Measurements from ENCODE around the gene ENPP1. TPM values are rescaled to one million over a fixed set of nuclear protein-coding genes. Genes with fewer than 3 reads are reported as not detected.
"Not testable (repeated sequence)": the region's sequence is repeated elsewhere in the genome, so short reads cannot be mapped to it uniquely, and the experiment has no call there.

Gene ENPP1
- total RNA-seq, 1 donor: 16.3 TPM

GRCh38 chr6:131914967-131915751 lies 107.3 kb downstream of the ENPP1 start:
- peaks cover 25% of the 10 kb centered on the region for H3K4me1 ChIP-seq (ENCODE audit: insufficient read depth, low read length)
- H4K20me1 ChIP-seq (ENCODE audit: insufficient read depth, low read length): no peaks in the 10 kb centered on the region
- no peaks in the 10 kb centered on the region for H3K36me3 ChIP-seq (ENCODE audit: insufficient read depth, low read length)
- H3K79me2 ChIP-seq (ENCODE audit: insufficient read depth, low read length): no peaks in the 10 kb centered on the region
- no peaks in the 10 kb centered on the region for H3K9me3 ChIP-seq (ENCODE audit: low read depth, low read length)
- no peak overlapping the region for H3K27ac ChIP-seq (ENCODE audit: low read depth, low read length)
- H3K27me3 ChIP-seq (ENCODE audit: insufficient read depth, low read length): peaks cover 2% of the 10 kb centered on the region
- peak overlapping the region; percentile 61 for H3K4me3 ChIP-seq (ENCODE audit: insufficient read depth, low read length)
- DNase-seq (ENCODE audit: insufficient read length, low spot score, missing footprints): no peak
- TF ChIP-seq, protein P1, sequence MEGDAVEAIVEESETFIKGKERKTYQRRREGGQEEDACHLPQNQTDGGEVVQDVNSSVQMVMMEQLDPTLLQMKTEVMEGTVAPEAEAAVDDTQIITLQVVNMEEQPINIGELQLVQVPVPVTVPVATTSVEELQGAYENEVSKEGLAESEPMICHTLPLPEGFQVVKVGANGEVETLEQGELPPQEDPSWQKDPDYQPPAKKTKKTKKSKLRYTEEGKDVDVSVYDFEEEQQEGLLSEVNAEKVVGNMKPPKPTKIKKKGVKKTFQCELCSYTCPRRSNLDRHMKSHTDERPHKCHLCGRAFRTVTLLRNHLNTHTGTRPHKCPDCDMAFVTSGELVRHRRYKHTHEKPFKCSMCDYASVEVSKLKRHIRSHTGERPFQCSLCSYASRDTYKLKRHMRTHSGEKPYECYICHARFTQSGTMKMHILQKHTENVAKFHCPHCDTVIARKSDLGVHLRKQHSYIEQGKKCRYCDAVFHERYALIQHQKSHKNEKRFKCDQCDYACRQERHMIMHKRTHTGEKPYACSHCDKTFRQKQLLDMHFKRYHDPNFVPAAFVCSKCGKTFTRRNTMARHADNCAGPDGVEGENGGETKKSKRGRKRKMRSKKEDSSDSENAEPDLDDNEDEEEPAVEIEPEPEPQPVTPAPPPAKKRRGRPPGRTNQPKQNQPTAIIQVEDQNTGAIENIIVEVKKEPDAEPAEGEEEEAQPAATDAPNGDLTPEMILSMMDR (IDR thresholded peaks at IDR 0.05; ENCODE audit: extremely low read depth, low read depth, low read length): peak; percentile 91
- peak overlapping the region; percentile 92 for H2AFZ ChIP-seq (ENCODE audit: low read length)
- H3K4me2 ChIP-seq (ENCODE audit: insufficient read depth, low read length): peak overlapping the region; percentile 82

- H2AFZ ChIP-seq (ENCODE audit: low read length); H3K27ac ChIP-seq (ENCODE audit: low read depth, low read length); H4K20me1 ChIP-seq (ENCODE audit: insufficient read depth, low read length); H3K36me3 ChIP-seq (ENCODE audit: insufficient read depth, low read length); H3K79me2 ChIP-seq (ENCODE audit: insufficient read depth, low read length); H3K9me3 ChIP-seq (ENCODE audit: low read depth, low read length); H3K27me3 ChIP-seq (ENCODE audit: insufficient read depth, low read length); DNase-seq (ENCODE audit: insufficient read length, low spot score, missing footprints); H3K4me3 ChIP-seq (ENCODE audit: insufficient read depth, low read length); H3K4me2 ChIP-seq (ENCODE audit: insufficient read depth, low read length): not testable (repeated sequence)
- peaks cover 25% of the 10 kb centered on the region for H3K4me1 ChIP-seq (ENCODE audit: insufficient read depth, low read length)
Measured at GRCh38 chr6:131916091-131916796, 108.4 kb downstream of the ENPP1 start.

DNA sequence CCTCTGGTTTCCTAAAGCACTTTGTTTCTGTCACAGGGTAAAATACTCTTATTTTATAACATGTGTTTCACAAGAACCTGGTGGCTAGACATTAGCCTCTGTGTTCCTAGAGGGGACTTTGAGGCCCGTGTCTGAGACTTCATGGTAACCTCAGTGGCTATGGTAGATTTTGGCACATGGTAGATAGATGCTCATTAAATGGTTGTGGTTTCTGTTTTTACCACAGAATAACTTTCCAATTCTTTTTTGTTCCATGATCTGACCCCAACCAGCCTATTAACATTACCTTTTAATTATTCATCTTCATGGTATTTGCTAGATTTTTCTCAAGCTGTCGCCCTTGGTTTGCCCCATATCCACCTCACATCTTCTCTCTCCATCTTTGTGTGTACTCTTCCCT lies 109.0 kb downstream of the ENPP1 start:
- H4K20me1 ChIP-seq (ENCODE audit: insufficient read depth, low read length): no peaks in the 10 kb centered on the region

DNA sequence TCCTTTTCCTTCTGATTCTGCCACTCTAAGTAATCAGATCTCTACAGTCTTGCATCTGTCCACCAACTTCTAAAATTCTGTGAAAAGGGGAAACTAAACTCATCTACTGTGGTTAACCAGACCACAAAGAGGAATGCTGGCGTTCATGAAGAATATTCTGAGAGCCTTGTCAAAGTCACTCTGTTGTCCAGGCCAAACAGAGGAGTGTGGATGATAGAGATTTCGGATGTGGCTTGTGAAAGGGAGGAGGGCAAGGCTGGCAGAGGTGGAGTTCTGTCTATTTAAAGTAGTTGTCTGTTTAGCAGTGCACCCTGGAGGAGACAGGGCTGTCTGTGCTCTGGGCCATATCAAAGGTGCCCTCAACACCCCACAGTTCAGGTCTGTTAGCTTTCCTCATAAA lies 109.5 kb downstream of the ENPP1 start:
- Histone ChIP-seq H3K79me2 (ENCODE audit: insufficient read depth, low read length) (no peaks in the 10 kb centered on the region), H3K27me3 (ENCODE audit: insufficient read depth, low read length) (no peaks in the 10 kb centered on the region), H3K4me1 (ENCODE audit: insufficient read depth, low read length) (peaks cover 25% of the 10 kb centered on the region), H3K4me3 (ENCODE audit: insufficient read depth, low read length) (no peak overlapping the region), H3K36me3 (ENCODE audit: insufficient read depth, low read length) (no peaks in the 10 kb centered on the region), H2AFZ (ENCODE audit: low read length) (peak overlapping the region; percentile 66), H3K4me2 (ENCODE audit: insufficient read depth, low read length) (peak overlapping the region; percentile 9), H3K9me3 (ENCODE audit: low read depth, low read length) (no peaks in the 10 kb centered on the region), H4K20me1 (ENCODE audit: insufficient read depth, low read length) (no peaks in the 10 kb centered on the region), H3K27ac (ENCODE audit: low read depth, low read length) (no peak overlapping the region)
- DNase-seq (ENCODE audit: insufficient read length, low spot score, missing footprints): peak; percentile 68
- TF ChIP-seq, protein P1 (IDR thresholded peaks at IDR 0.05; ENCODE audit: extremely low read depth, low read depth, low read length): no peak

More for the DNA sequence above, 109.0 kb downstream of the ENPP1 start:
- H3K79me2 ChIP-seq (ENCODE audit: insufficient read depth, low read length): no peaks in the 10 kb centered on the region
- no peaks in the 10 kb centered on the region for H3K36me3 ChIP-seq (ENCODE audit: insufficient read depth, low read length)
- no peak overlapping the region for H3K4me3 ChIP-seq (ENCODE audit: insufficient read depth, low read length)
- H2AFZ ChIP-seq (ENCODE audit: low read length): peak overlapping the region; percentile 66
- TF ChIP-seq, protein P1 (IDR thresholded peaks at IDR 0.05; ENCODE audit: extremely low read depth, low read depth, low read length): no peak
- H3K9me3 ChIP-seq (ENCODE audit: low read depth, low read length): no peaks in the 10 kb centered on the region
- H3K4me1 ChIP-seq (ENCODE audit: insufficient read depth, low read length): peaks cover 25% of the 10 kb centered on the region
- no peaks in the 10 kb centered on the region for H3K27me3 ChIP-seq (ENCODE audit: insufficient read depth, low read length)
- no peak for DNase-seq (ENCODE audit: insufficient read length, low spot score, missing footprints)
- no peak overlapping the region for H3K27ac ChIP-seq (ENCODE audit: low read depth, low read length)
- peak overlapping the region; percentile 9 for H3K4me2 ChIP-seq (ENCODE audit: insufficient read depth, low read length)
